ENCODE data around the gene PSG6.
"Not testable (repeated sequence)": the region's sequence is repeated elsewhere in the genome, so short reads cannot be mapped to it uniquely, and the experiment has no call there.

PSG6 gene
- 0 reads per million in 3 experiments for total RNA-seq

- DNase-seq: not testable (repeated sequence)
Measured at GRCh38 chr19:42917634-42918033, at the start of gene PSG6. Gene PSG6, minus strand, starts transcription at chr19:42917894. Its CDS starts 102 bp downstream, at chr19:42917792.

- no peak for DNase-seq
Measured at GRCh38 chr19:42965176-42965575, 47.5 kb upstream of the PSG6 start.

GRCh38 chr19:42961119-42961518 lies 43.4 kb upstream of the PSG6 start:
- no peak for DNase-seq

- not testable (repeated sequence) for DNase-seq
Measured at GRCh38 chr19:42952126-42952525, 34.4 kb upstream of the PSG6 start.

- not testable (repeated sequence) for DNase-seq
Measured at GRCh38 chr19:42951476-42951875, 33.8 kb upstream of the PSG6 start.

- no peak for DNase-seq
Measured at GRCh38 chr19:42942187-42942789, 24.6 kb upstream of the PSG6 start.

GRCh38 chr19:42937107-42937506 lies 19.4 kb upstream of the PSG6 start, which contains the start of gene PSG7:
Gene PSG7, minus strand, starts transcription at chr19:42937207. Its CDS starts 131 bp downstream, at chr19:42937076.
- DNase-seq: not testable (repeated sequence)

- not testable (repeated sequence) for DNase-seq
Measured at GRCh38 chr19:42934726-42935125, 17.0 kb upstream of the PSG6 start.

GRCh38 chr19:42934183-42934582 lies 16.5 kb upstream of the PSG6 start:
- DNase-seq: not testable (repeated sequence)

GRCh38 chr19:42933412-42933811 lies 15.7 kb upstream of the PSG6 start:
- DNase-seq: not testable (repeated sequence)

GRCh38 chr19:42932485-42933101 lies 14.9 kb upstream of the PSG6 start:
- DNase-seq: not testable (repeated sequence)

GRCh38 chr19:42930214-42930613 lies 12.5 kb upstream of the PSG6 start:
- not testable (repeated sequence) for DNase-seq

- DNase-seq: no peak
Measured at GRCh38 chr19:42928896-42929295, 11.2 kb upstream of the PSG6 start.

GRCh38 chr19:42926781-42927180 lies 9.1 kb upstream of the PSG6 start:
- DNase-seq: no peak

GRCh38 chr19:42923106-42923505 lies 5.4 kb upstream of the PSG6 start:
- DNase-seq: not testable (repeated sequence)

- DNase-seq: not testable (repeated sequence)
Measured at GRCh38 chr19:42920971-42921370, 3.3 kb upstream of the PSG6 start.

GRCh38 chr19:42919757-42920079 lies 2.0 kb upstream of the PSG6 start:
- DNase-seq: no peak

- DNase-seq: not testable (repeated sequence)
Measured at GRCh38 chr19:42919070-42919756, 1.5 kb upstream of the PSG6 start.

- DNase-seq: not testable (repeated sequence)
Measured at GRCh38 chr19:42918377-42919069, 829 bp upstream of the PSG6 start.

GRCh38 chr19:42916931-42917330 lies 763 bp downstream of the PSG6 start:
- DNase-seq: not testable (repeated sequence)

GRCh38 chr19:42913516-42913915 lies 4.2 kb downstream of the PSG6 start:
- not testable (repeated sequence) for DNase-seq

- DNase-seq: not testable (repeated sequence)
Measured at GRCh38 chr19:42912941-42913340, 4.8 kb downstream of the PSG6 start.

GRCh38 chr19:42911731-42912130 lies 6.0 kb downstream of the PSG6 start:
- not testable (repeated sequence) for DNase-seq

Data from central memory CD4-positive, alpha-beta T cell (primary cell).